Tibial nerve (tissue), 4 donors: ENCODE data around the gene SCYL3.

Source experiments
- EP300 ChIP-seq, 2 donors: sonication (generic); formaldehyde crosslinking; IDR thresholded peaks; one replicate each; pipeline ENCODE4 v1.6.1; 2017; ENCODE audit warnings: antibody characterized with exemption in 2 of 2, mild to moderate bottlenecking in 1 of 2
- POLR2A ChIP-seq, 2 donors: fragments of 450-650 bp; IDR thresholded peaks; one replicate each; pipeline ENCODE4 v1.6.1; 2017; ENCODE audit warnings: antibody characterized with exemption in 2 of 2, mild to moderate bottlenecking in 2 of 2, moderate library complexity in 2 of 2
- TF ChIP-seq, protein P1 (sequence below), 5 experiments: fragments of 200-600 bp in 3 of 5; fragments of 450-650 bp in 2 of 5; sonication (generic) in 3 of 5; IDR thresholded peaks; one replicate each; pipeline ENCODE4 v1.5.1; 2016 to 2019; ENCODE audit warnings: antibody characterized with exemption in 5 of 5, mild to moderate bottlenecking in 3 of 5, moderate library complexity in 2 of 5

- TF ChIP-seq, protein P1, sequence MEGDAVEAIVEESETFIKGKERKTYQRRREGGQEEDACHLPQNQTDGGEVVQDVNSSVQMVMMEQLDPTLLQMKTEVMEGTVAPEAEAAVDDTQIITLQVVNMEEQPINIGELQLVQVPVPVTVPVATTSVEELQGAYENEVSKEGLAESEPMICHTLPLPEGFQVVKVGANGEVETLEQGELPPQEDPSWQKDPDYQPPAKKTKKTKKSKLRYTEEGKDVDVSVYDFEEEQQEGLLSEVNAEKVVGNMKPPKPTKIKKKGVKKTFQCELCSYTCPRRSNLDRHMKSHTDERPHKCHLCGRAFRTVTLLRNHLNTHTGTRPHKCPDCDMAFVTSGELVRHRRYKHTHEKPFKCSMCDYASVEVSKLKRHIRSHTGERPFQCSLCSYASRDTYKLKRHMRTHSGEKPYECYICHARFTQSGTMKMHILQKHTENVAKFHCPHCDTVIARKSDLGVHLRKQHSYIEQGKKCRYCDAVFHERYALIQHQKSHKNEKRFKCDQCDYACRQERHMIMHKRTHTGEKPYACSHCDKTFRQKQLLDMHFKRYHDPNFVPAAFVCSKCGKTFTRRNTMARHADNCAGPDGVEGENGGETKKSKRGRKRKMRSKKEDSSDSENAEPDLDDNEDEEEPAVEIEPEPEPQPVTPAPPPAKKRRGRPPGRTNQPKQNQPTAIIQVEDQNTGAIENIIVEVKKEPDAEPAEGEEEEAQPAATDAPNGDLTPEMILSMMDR (IDR thresholded peaks at IDR 0.05), result no peak
- TF ChIP-seq EP300 (IDR thresholded peaks at IDR 0.05) (no peak), POLR2A (IDR thresholded peaks at IDR 0.05) (no peak)
Observed at GRCh38 chr1:169918927-169919326, 25.2 kb upstream of the SCYL3 start.
